GM20000 (cell line): ENCODE data around the gene HHAT.

Experiments used
- DNase-seq: peaks from one replicate; pipeline ENCODE4 v3.0.0; 2012; ENCODE audit warnings: low spot score
- CTCF ChIP-seq: IDR thresholded peaks from 2 replicates; pipeline ENCODE4 v1.5.1; 2012; ENCODE audit warnings: mild to moderate bottlenecking, control low read depth; ENCODE audit errors: extremely low read depth, missing control alignments

The HHAT gene

GRCh38 chr1:210376836-210377372 lies 48.2 kb downstream of the HHAT start:
- DNase-seq = no peak

GRCh38 chr1:210377731-210378333 lies 49.1 kb downstream of the HHAT start:
- TF ChIP-seq CTCF = no peak
- no peak for DNase-seq

More at GRCh38 chr1:210376836-210377372, 48.2 kb downstream of the HHAT start:
- no peak for TF ChIP-seq CTCF

- TF ChIP-seq CTCF = no peak
- DNase-seq = no peak
These were observed 50.0 kb downstream of the HHAT start for GRCh38 chr1:210378736-210379135.

GRCh38 chr1:210381934-210382333 lies 53.2 kb downstream of the HHAT start:
- TF ChIP-seq CTCF = no peak
- no peak for DNase-seq

- TF ChIP-seq CTCF = no peak
These were observed 55.9 kb downstream of the HHAT start for GRCh38 chr1:210384625-210385024.

GRCh38 chr1:210385228-210385627 lies 56.5 kb downstream of the HHAT start:
- no peak for TF ChIP-seq CTCF

More at GRCh38 chr1:210384625-210385024, 55.9 kb downstream of the HHAT start:
- DNase-seq = no peak

GRCh38 chr1:210394281-210394821 lies 65.6 kb downstream of the HHAT start:
- TF ChIP-seq CTCF = no peak
- DNase-seq = no peak

More at GRCh38 chr1:210385228-210385627, 56.5 kb downstream of the HHAT start:
- DNase-seq = no peak
